Measurements from ENCODE around the gene FAM118B.

Gene FAM118B

DNA sequence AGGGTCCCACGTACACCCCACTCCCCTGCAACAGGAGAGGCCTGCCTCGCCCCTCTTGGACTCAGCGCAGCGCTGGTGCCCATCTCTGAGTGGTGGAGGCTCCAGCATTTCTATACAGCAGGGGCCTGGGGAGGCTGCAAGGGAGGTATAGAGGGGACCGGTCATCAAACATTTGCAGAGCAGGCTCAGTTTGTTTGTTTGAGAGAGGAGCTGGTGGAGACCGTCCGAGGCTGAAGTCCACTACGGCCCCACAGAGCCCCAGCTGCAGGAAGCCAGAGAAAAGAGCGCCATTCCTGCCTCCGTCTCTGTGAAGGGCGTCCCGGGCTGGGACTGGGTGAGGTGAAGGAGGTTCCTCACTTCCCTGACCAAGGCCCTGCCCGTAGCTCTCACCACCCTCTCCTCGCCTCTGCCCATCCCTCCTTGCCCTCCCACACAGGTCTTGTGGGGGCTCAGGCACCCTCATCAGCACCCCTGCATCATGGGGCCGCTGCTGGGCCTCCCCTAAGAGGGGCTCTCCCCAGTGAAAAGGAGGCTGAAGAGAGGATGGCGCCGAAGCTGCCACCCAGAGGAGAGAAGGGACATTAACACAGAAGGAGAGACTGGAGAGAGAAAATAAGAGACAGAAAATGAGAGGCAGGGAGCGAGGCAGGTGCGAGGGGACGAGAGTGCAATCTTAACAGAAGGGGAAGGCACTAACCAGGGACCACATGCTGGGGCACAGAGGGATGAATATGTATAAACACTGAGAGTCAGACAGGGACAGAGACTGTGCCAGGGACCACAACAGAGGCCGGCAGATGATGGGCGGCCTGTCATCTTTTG is 24.7 kb upstream of the FAM118B start:
- no peak for DNase-seq (ENCODE audit: low read depth in 2 of 2)

DNA sequence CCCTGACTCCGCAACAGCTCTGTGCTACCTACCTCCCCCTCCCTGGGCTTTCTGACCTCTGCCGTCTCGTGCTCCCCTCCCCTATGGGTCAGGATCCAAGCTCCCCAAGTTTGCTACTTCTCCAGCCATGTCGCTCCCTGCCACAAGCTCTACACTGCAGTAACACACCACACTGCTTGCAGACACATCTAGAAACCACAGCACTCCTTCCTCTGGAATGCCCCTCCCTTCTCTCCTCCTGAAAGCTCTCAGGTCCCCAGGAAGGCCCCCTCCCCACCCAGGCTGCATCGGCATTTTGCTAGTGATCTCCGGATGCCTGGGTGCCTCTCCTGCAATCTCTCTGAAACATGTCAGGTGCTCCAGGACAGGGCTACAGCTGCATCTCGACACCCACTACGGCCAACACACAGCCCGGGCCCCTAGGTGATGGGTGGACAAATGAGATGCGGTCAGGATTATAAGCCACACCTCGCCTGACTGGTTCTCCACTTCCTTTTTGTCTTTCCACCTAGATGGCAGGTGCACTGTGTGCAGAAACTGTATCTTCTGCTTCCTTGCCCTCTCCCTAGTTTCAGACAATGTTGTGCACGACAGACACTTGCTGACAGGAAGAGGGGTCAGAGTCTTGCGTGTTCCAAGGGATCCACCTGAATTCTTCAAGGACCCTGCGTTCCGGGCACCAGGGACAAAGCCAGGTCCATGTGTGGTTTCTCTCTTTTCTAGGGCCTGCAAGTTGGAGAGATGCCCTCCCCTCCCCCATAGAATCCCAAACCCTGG is 23.1 kb upstream of the FAM118B start:
- DNase-seq (ENCODE audit: low read depth in 2 of 2) = no peak

GRCh38 chr11:126189109-126189929 is 22.3 kb upstream of the FAM118B start:
- DNase-seq (ENCODE audit: low read depth in 2 of 2) = no peak

GRCh38 chr11:126190792-126191191 is 20.8 kb upstream of the FAM118B start:
- no peak for DNase-seq (ENCODE audit: low read depth in 2 of 2)

DNA sequence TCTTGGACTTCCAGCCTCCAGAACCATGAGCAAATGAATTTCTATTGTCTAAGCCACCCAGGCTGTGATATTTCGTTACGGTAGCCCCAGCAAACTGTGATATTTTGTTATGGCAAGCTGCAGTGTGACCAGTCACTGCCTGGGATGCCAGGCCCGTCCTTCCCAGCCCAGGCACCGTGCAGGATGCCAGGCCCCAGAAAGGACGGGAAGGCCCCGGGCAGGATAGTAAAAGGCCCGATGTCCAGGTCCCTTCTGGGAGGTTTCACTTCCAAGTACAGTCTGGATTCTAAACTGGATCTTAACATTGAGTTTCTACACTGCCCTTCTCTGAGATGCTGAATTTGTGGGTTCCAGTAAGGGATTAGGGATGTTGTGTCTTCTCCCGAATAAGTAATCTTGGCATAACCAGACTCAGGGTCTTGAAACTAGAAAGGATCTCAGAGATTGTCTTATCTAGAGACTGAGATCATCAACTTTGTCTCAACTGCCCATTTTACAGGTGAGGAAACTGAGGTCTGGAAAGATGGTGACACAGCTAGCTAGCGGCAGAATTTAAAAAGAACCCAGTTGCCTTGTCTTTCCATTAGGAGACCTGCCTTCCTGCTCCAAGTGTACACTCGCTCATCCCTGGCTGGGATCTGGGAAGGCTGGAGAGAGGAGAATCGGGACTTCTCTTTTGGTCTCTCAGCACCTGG is 20.1 kb upstream of the FAM118B start:
- DNase-seq (ENCODE audit: low read depth in 2 of 2) = no peak

DNA sequence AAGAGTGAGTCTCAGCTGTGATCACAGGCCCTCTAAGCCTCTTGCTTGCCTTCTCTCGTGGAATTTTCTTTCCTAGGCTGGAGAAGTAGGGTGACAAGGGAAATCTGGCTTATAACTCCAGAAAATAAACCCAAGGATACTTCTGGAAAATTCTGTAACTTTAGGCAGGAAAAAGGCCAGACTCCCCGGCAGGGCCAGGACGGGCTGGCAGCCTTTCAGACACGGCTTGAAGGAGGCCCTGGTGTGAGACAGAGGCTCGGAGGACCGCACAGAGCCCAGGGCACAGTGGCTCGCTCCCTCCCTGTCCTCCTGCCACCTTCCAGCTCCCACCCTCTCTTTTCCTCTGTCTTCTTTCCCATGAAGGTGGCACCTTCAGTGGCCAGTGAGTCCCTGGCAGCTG is 19.2 kb upstream of the FAM118B start:
- DNase-seq (ENCODE audit: low read depth in 2 of 2) = no peak

DNA sequence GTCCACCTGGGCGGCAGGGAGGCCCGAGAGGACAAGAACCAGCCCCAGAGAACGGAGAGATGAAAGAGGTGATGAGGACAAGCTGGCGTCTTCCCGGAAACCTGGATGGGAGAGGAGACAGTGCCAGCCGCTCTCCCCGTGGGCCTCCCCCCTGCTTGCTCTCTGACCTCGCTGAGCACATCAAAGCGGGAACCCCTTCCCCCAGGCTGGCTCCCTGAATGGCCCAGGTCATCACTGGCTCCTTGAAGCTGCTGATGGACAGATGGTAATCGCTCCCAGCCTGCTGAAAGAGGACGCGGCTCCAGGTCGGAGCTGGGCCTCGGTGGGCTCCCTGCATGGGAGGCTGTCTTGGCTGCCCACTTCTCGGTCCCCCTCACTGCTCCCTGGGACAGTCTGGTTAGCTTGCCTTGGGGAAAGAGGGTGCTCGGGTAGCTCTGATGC is 18.5 kb upstream of the FAM118B start:
- no peak for DNase-seq (ENCODE audit: low read depth in 2 of 2)

DNA sequence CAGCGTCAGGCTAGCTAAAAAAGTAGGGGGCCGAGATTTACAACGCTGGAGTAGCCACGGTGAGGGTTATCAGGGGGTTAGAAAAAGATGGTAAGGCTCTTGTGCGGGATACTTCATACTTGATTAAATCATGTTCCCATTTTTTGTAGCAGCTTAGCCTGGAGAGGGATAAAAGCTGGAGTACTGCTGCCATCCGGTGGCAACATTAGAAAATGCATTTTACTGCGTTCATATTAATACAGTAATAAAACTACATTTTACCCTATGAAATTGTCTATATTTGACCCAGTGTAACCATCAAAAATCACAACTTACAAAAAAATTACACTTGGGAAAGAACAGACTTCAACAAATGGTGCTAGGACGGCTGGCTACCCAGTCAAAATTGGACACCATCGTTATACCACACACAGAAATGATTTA is 17.4 kb upstream of the FAM118B start:
- no peak for DNase-seq (ENCODE audit: low read depth in 2 of 2)

- DNase-seq (ENCODE audit: low read depth in 2 of 2) = no peak
Measured at GRCh38 chr11:126195119-126195518, 16.5 kb upstream of the FAM118B start.

DNA sequence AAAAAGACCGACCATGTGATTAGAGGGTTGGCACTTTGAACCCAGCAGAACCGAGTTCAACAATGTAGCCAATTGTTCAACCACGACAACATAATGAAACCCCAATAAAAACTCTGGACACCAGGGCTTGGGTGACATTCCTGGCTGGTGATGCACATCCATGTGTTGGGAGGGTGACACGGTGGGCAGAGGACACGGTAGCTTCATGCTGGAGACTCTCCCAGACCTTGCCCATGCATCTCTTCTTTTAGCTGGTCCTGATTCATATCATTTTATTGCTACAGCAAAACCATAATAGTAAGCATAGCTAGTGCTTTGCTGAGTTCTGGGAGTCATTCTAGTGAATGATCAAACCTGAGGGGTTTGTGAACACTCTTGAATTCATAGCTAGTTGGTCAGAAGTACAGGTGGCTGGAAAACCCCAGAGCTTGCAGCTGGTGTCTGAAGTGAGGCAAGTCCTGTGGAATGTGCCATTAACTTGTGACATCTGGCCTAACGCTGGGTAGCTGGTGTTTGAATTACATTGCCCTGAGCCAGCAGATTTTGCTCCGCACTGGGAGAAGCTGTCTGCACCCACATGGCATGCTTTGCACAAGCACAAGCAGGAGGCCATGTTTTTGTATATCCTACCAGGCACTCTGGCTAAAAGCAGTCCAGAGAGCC is 14.2 kb upstream of the FAM118B start:
- DNase-seq (ENCODE audit: low read depth in 2 of 2) = no peak

GRCh38 chr11:126198648-126199047 is 12.9 kb upstream of the FAM118B start:
- no peak for DNase-seq (ENCODE audit: low read depth in 2 of 2)

GRCh38 chr11:126202646-126203359 is 8.8 kb upstream of the FAM118B start:
- DNase-seq (ENCODE audit: low read depth in 2 of 2) = no peak

GRCh38 chr11:126205359-126205758 is 6.2 kb upstream of the FAM118B start:
- DNase-seq (ENCODE audit: low read depth in 2 of 2) = no peak

DNA sequence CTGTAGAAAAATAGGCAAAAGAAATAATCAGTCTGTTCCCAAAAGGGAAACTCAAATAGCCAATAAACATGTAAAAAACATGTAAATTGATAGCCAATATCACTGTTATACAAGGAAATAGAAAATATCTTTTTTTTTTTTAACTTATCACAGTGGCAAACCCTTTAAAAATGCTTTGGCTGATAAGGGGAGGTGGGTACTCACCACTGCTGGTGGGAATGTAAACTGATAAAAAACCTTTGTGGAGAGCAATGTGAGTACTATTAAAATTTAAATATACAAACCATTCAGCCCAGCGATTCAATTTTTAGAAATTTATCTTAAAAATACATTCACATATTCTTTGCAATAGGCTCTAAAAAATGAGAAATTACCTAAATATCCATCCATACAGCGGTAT is 3.7 kb upstream of the FAM118B start:
- no peak for DNase-seq (ENCODE audit: low read depth in 2 of 2)

DNA sequence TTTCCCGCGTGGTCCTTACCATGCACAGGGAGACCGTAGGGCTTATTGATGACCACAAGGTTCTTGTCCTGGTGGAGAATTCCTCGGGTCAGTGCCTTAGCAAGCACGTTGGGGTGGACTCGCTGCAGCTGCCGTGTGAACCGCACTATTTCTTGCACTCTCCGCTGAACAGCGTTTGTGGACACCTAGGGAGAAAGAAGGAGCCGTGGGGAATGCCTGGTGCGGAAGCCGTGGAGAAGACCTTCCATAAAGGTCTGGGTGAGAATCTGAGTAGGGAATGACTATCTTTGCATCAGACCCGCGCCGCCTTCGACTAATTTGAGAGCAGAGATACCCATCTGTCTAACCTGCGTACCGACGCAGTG is 729 bp upstream of the FAM118B start:
- DNase-seq (ENCODE audit: low read depth in 2 of 2) = no peak

DNA sequence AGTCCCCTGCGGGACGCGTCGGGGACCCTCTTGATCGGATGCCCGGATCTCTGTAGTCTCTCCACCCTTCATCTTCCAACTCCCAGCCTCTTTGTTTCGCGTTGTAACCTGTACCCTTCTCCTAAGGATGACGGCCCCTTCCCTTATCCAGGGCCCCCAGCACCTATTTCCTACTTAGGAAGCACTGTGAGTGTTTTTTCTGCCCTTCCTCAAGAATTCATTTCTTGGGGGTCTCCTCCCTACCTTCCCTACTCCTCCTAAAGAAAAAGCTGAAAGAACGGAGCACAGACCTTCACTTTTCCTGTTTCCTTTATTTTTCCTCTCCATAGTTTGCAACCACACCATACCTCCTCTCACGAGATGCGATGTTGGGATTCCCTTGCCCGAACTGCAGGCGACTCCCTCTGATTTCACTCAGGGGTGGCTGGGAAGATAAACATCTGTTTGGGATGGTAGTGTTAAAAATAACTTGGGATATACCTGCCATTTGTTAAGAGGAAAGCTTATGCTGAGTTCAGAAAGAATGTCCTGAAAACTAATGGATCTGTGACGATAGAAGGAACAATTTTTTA is 593 bp downstream of the FAM118B start:
- DNase-seq (ENCODE audit: low read depth in 2 of 2) = no peak

DNA sequence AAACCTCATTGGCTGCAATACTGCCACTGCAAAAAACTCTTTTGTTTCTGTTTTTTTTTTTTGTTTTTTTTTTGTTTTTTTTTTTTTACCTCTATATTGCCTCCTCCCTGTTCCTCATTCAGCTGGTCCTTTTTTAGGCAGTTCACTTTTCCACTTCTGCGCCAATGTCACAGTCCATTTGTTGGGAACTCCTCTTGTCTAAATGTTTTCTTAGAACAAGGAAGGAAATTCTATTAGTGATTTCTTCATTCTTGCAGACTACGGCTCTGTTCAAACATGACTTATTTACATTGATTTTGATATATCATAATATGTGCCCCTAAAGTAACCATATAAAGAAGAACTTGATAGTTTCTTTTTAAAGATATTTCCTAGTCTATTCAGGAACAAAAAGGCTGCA is 2.9 kb downstream of the FAM118B start:
- DNase-seq (ENCODE audit: low read depth in 2 of 2) = no peak

GRCh38 chr11:126214841-126215240 is 3.3 kb downstream of the FAM118B start:
- DNase-seq (ENCODE audit: low read depth in 2 of 2) = no peak

GRCh38 chr11:126216526-126217305 is 5.1 kb downstream of the FAM118B start:
- no peak for DNase-seq (ENCODE audit: low read depth in 2 of 2)

Measured in stimulated activated CD8-positive, alpha-beta memory T cell treated with anti-CD3 and anti-CD28 coated beads, Interleukin-2, amount 100 ng/mL, for 48 hours (primary cell).